ENCODE data around the gene TADA1.
"Not testable (repeated sequence)": the region's sequence is repeated elsewhere in the genome, so short reads cannot be mapped to it uniquely, and the experiment has no call there.

TADA1 gene

DNA sequence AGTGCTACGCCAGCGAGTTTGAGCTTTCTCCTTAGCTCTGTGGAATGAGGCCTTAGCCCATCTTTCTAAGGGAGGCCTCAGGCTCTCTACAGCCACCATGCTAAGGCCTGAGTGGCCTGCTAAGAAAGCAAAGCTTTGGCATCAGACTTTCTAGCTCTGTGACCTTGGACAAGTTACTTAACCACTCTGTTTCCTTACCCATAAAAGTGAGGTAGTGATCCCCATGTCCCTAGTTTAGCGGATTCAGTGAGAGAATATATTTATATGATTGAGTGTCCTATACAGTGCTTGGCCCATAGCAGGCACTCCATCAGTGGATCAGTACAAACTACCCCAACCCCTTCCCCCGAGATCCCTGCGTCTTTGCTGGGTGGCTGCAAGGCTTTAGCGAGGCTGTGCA lies 32.7 kb downstream of the TADA1 start:
- DNase-seq = no peak

DNA sequence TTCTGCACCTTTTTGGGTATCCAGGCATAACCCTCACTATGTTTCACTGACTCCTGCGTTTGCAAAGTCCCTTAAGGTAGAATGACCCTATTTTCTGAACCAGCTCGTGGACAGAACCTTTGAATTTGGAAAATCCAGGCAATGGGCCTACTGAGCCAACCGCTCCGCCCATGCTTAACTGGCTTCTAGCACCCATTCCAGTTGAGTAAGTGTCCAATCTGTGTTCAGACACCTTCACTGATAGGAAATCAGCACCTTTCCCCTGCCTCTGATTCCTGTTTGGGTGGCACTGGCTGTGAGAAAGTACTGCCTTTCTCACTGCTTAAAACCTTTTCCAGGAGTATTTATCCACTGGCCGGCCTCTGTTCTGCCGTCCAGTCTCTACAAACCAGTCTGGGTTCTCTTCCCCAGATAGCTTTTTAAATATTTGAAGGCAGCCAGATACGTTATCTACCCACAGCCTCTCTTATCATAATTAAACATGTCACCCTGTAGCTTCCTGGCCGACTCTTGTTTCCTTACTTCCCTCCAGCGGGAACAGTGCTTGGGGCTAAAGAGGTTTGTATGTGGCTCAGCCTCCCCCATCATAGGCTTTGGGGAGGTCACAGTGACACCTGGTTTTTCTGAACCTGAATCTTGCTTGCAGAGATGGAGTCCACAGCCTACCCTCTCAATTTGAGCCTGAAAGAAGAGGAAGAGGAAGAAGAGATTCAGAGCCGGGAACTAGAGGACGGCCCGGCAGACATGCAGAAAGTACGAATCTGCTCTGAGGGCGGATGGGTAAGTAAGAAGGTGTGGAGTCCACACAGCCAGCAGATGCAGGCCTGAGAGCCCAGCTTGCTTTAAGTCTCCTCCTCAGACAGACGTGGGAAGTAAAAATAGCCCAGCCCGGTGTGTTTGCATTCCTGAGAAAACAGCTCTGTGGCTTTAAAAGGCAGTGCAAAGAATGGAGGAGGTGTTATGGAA lies 35.5 kb downstream of the TADA1 start:
- peak in 1 of 2 experiments; percentile 32 for DNase-seq

DNA sequence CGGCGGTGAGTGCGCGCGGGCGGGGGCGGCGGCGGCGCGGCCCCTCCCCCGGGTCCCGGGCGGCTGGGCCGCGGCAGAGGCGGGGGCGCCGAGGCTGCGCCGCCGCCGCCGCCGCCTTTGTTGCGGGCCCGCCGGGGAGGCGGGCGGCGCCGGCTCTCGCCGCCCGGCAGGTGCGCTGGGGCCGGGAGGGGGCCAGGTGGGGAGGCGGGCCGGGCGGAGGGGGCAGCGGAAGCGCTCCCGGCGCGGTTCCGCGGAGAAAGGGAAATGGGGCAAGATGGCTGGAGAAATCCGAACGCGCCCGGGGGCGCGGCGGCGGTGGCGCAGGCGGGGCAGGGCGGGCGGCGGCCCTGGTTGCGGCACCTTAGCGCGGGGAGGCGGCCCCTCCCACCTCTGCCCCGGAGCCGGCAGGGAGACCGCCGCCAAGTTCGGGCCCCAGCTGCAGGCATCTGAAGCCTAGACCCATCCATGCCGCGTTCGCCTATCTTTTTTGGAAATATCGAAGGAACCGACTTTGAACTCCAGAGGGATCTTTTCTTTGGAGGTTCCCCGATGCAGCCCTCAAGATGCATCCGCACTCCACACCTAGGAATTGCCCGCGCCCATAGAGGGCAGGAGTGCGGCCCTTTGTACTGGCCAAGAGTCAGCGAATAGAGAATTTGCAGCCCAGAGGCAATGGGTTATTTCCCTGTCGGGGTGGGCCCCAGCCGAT lies 36.3 kb downstream of the TADA1 start:
- peak; percentile 64 to 92 for DNase-seq

DNA sequence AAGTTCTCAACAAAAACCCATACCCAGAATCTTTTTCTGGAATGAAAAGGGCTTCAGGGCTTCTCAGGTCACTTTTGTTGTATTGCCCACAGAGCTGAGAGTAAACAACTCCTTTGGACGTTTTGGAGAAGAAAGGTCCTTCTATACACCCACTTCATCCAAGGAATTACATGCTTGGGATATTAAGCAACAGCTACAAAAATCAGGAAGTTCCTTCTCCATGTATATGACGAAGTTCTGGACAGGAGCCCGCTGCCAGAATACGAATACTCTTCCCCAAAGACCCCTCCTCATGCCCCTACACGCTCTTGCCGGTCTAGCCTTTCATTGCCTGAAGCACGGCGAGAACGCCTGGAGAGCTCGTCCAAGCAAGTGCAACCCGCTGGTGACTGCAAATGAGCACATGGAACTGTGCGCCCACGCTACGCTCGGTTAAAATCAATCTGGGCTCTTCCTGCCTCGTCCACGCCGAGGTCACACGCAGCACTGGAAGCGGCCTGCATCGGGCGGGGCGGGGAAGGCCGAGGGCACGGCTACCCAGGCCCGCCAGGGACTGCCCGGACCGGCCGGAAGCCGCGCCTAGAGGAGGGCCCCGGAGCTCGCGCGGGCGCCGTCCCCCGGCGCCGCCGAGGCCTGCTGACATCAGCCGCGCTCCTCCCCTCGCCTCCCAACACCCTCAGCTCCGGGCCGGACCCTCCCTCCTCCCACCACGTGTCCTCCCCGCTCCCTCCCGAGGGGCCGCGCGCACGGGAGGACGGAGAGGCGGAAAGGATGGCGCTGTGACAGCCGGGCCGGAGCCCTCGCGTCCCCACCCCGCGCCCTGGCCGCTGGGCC lies 37.1 kb downstream of the TADA1 start, which contains the start of gene POGK:
TSS of gene POGK (plus strand) at position 710 of the 834 bp plus-strand sequence. CDS start 1,482 bp downstream, outside the sequence.
- peak; percentile 87 to 99 for DNase-seq

DNA sequence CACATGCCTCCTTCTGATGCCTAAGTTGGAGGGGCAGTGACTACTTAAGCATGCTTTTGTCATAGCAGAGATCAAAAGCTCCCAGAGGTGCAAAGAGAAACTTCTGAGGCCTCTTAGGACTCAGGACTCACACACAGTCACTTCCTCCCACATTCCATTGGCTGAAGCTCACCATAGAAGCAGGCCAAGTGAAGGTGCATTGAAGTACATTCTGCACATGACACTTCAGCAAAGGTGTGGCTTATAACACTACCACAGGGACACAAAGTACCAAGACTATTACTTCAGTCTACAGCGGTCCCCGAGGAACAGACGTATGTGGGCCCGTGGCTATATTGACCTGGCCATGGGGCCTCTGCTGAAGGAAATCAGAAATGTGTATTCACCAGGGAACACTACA lies 39.3 kb downstream of the TADA1 start:
- DNase-seq = no peak

DNA sequence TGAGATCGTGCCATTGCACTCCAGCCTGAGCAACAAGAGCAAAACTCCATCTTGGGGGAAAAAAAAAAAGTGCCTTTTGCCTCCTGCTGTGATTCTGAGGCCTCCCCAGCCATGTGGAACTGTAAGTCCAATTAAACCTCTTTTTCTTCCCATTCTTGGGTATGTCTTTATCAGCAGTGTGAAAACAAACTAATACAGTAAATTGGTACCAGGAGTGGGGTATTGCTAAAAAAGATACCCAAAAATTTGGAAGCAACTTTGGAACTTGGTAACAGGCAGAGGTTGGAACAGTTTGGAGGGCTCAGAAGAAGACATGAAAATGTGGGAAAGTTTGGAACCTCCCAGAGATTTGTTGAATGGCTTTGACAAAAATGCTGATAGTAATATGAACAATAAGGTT lies 46.3 kb downstream of the TADA1 start:
- not testable (repeated sequence) for DNase-seq

DNA sequence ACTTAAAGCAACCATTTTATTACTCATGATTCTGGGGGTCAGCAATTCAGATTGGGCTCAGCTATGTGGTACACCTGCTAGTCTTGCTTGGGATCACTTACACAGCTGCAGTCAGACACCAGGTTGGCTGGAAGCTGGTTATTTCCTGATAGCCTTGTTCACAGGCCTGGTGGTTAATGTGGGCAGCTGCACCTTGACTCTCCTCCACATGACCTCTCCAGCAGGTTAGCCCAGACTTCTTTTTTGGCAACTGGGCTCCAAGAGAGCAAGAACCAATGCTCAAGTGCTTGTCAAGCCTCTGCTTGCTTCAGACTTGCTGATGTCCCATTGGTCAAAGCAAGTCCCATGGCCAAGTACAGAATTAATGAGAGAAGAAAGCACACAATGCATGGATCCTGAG lies 48.6 kb downstream of the TADA1 start:
- no peak for DNase-seq

DNA sequence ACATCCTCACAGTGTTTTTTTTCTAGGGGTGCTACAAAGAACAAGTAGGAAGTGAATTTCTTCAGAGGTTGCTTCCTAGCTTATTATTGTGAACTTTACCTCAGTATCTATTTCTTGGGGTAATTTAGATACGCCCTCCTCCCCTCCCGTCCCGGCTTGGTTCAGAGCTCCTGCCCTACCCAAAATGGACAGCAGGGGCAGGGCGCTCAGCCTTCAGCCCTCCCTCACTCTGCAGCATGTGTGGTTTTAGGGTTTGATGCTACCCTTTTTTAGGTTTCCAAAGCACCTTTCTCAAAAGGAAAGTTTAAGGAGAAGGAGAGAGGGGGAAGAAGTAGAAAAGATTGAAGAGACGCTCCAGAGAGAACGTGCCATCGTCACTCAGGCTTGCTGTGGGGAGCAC lies 53.7 kb downstream of the TADA1 start:
- DNase-seq = peak in 1 of 2 experiments; percentile 17

DNA sequence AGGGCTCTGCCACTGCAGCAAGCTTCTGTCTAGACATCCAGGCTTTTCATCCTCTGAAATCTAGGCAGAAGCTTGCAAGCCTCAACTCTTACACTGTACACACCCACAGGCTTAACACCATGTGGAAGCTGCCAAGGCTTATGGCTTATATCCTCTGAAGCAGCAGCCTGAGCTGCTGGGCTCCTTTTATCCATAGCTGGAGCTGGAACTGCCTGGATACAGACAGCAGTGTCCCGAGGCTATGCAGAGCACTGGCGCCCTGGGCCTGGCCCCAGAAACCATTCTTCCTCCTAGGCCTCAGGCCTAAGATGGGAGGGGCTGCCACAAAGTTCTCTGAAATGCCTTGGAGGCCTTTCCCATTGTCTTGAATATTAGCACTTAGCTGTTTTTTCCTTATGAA lies 56.1 kb downstream of the TADA1 start:
- no peak for DNase-seq

DNA sequence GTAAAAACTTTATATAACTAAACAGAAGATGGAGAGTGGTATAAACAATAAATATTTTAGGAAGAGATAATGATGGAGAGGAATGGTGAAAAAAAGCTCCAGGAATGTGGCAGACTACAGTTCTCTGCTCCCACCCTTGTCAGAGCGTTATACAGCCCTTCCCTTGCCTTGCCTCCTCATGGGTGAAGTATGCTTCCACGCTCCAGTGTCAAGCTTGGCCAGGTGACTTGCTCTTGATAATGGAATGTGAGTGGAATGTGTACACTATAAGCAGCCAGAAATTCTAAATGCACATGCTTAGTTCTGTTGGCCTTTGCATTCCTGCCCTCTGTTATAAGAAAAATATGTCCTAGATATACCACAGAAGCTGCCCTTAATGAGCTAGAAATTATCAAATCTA lies 61.5 kb downstream of the TADA1 start:
- DNase-seq = no peak

DNA sequence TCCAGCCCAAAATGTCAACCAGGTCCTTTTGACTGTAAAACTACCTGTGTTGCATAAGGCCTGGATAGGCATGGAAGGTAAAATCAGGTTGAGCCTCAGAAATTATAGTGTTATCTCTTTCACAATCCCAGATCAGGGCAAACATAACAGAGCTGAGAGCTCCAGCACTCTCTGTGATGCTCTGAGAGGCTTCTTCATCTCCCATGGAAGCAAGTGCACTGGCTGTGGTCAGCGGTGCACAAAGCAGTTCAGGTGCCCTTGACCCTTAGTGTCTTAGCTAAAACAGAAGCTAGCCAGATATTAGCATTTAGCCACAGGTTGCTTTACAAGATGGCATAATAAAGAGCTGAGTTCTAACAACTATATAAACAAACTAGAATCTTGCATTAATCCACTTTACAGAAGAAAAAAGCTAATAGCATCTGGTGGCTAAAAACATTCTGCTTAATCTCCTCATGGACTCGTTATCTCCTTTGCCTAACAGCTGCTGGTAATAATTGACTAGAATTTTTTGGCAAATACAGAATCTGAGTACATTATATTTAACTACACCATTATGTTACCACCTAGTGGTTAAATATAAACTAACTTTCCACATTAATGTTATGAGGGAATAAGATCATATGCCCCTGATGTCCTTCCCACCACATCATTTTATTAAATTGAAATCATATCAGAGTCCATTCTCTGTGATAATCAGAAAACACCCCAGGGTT lies 62.4 kb downstream of the TADA1 start:
- DNase-seq = peak in 1 of 2 experiments; percentile 35

DNA sequence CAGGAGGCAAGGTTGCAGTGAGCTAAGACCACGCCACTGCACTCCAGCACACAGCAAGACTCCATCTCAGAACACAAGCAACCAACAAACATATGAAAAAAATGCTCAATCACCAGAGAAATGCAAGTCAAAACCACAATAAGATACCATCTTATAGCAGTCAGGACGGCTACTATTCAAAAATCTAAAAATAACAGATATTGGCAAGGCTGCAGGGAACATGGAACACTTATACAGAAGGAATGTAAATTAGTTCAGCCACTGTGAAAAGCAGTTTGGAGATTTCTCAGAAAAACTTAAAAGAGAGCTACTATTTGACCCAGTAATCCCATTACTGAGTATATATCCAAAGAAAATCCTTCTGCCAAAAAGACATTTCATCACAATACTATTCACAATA lies 64.4 kb downstream of the TADA1 start:
- DNase-seq = no peak

DNA sequence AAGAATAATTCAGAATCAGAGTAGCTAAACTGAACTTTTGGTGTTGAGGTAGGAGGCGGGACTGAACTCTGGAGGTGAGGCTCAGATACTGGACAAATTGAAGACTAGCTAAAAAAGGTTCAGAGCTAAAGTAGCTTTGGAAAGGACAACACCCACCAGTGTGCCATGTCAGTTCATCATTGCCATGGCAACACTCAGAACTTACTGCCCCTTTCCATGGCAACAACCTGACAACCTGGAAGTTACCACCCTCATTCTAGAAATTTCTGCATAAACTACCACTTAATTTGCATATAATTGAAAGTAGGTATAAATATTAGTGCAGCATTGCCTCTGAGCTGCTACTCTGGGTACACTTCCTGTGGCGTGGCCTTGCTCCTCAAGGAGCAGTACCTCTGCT lies 67.1 kb downstream of the TADA1 start:
- peak in 1 of 2 experiments; percentile 29 for DNase-seq

Data from NCI-H526 (cell line).